ENCODE data around the gene ABO.

ABO gene

DNA sequence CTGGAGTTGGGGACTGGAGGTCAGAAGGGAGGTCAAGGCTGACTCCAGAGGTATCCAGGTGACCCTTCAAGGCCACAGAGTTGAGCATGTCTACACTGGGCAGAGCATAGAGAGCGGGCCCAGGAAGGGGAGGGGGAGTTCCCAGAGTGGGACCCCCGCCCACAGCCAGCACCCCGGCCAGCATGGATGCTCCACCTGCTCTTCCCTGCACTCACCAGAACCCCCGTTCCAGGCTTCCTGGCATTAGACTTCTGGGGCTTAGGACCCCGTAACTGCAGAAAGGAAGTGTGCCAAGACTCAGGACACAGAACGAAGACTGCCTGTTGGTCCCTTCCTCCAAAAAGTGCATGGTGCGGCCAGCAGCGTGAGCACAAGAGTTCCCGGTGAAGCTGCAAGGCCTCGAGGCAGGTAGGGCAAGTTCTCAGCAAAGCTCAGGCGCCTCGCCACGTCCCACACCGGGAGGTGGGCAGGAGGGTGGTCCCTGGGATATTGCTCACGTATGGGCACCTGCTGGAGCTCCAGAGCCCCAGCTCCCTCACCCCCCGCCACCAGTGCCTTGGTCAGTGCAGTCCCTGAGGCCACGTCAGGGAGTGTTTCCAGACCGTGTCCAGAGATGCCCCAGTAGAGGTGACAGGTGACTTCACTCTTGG lies 13.8 kb downstream of the ABO start:
- no peaks in the 10 kb centered on the region for H3K36me3 Mint-ChIP-seq (ENCODE audit: low read depth)
- no peak for DNase-seq
- peaks cover 8% of the 10 kb centered on the region for H3K27me3 Mint-ChIP-seq (ENCODE audit: low read depth, poor library complexity)
- peaks cover 12% of the 10 kb centered on the region for H3K9me3 Mint-ChIP-seq
- peaks cover 20% of the 10 kb centered on the region for H3K4me1 Mint-ChIP-seq
- no peak overlapping the region for H3K27ac Mint-ChIP-seq
- no peak overlapping the region for H3K4me3 Mint-ChIP-seq
- TF ChIP-seq, protein P1, sequence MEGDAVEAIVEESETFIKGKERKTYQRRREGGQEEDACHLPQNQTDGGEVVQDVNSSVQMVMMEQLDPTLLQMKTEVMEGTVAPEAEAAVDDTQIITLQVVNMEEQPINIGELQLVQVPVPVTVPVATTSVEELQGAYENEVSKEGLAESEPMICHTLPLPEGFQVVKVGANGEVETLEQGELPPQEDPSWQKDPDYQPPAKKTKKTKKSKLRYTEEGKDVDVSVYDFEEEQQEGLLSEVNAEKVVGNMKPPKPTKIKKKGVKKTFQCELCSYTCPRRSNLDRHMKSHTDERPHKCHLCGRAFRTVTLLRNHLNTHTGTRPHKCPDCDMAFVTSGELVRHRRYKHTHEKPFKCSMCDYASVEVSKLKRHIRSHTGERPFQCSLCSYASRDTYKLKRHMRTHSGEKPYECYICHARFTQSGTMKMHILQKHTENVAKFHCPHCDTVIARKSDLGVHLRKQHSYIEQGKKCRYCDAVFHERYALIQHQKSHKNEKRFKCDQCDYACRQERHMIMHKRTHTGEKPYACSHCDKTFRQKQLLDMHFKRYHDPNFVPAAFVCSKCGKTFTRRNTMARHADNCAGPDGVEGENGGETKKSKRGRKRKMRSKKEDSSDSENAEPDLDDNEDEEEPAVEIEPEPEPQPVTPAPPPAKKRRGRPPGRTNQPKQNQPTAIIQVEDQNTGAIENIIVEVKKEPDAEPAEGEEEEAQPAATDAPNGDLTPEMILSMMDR (IDR thresholded peaks at IDR 0.05), result no peak

- H3K4me1 Mint-ChIP-seq, result peaks cover 20% of the 10 kb centered on the region
- H3K27me3 Mint-ChIP-seq (ENCODE audit: low read depth, poor library complexity), result peaks cover 8% of the 10 kb centered on the region
- peaks cover 12% of the 10 kb centered on the region for H3K9me3 Mint-ChIP-seq
- DNase-seq, result no peak
- H3K27ac Mint-ChIP-seq, result no peak overlapping the region
- H3K36me3 Mint-ChIP-seq (ENCODE audit: low read depth), result no peaks in the 10 kb centered on the region
- TF ChIP-seq, protein P1 (IDR thresholded peaks at IDR 0.05), result no peak
- H3K4me3 Mint-ChIP-seq, result no peak overlapping the region
These were observed 14.5 kb downstream of the ABO start for GRCh38 chr9:133260334-133261102.

DNA sequence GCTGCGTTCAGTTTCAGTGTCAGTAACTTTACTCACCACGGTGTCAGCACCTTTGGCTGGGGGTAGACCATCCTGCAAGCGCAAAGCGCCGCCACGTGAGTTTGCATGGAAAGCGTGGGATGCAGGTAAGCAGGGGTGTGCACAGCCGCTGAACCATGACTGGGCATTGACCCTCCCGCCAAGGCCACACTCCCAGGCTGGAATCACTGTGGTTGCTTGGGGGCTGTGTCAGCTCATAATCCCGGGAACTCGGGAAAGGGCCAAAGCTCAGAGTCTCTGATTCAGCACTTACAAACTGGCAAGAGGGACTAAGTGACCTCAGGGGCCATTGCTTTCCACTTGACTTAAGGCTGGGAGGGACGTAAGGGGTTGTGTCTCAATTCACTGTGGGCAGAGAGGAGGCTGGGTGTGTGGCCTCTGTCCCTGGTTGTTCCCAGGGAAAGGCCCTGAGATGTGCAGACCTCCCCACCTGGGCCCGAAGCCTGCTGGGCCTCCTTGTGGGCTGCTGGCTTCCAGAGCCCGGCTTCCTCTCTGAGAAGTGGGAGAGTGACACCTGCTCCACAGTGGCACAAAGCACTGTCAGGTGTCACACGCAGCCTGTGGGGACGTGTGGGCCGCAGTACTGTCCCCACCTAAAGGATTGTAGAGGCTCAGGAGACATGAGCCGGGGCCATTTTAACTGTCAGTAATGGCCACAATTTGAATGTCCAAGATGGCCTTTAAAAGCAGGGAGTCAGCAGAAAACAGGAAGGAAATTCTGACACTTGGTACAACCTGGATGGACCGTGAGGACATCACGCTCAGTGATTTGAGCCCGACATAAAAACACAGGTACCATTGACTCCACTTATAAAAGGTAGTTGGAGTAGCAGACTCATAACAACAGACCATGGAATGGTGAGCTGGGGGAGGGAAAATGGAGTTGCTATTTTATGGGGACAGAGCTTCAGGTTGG lies 16.7 kb downstream of the ABO start:
- TF ChIP-seq, protein P1 (IDR thresholded peaks at IDR 0.05), result no peak
- Mint-ChIP-seq H3K36me3 (ENCODE audit: low read depth) (no peaks in the 10 kb centered on the region), H3K4me1 (peaks cover 20% of the 10 kb centered on the region), H3K9me3 (no peaks in the 10 kb centered on the region), H3K27me3 (ENCODE audit: low read depth, poor library complexity) (peaks cover 13% of the 10 kb centered on the region), H3K27ac (peak overlapping the region; percentile 77), H3K4me3 (no peak overlapping the region)
- DNase-seq, result peak; percentile 36

- Mint-ChIP-seq H3K27me3 (ENCODE audit: low read depth, poor library complexity) (peaks cover 21% of the 10 kb centered on the region), H3K27ac (peak overlapping the region; percentile 77), H3K4me3 (no peak overlapping the region), H3K9me3 (no peaks in the 10 kb centered on the region), H3K4me1 (peaks cover 20% of the 10 kb centered on the region), H3K36me3 (ENCODE audit: low read depth) (no peaks in the 10 kb centered on the region)
- TF ChIP-seq, protein P1 (IDR thresholded peaks at IDR 0.05), result no peak
- DNase-seq, result no peak
These were observed 17.5 kb downstream of the ABO start for GRCh38 chr9:133257465-133257956.

DNA sequence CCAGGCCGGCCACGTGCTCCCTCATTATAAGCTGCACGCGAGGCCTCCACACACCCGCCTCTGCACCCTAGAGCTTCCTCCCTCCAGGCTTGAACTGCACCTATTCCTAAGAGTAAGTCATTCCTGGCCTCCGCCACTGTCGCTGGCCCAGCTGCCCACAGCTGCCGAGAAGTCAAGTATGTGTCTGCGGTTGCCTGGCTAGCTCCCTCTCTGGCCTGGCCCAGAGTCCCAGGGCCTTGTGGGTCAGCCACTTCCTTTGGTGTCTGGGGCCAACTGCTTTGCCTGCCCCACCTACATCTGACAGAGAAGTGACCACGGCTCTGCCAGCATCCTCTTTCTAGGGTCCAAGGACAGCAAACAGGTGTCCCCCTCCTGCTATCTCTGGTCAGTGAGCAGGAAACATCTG lies 18.3 kb downstream of the ABO start:
- H3K36me3 Mint-ChIP-seq (ENCODE audit: low read depth), result no peaks in the 10 kb centered on the region
- no peaks in the 10 kb centered on the region for H3K9me3 Mint-ChIP-seq
- TF ChIP-seq, protein P1 (IDR thresholded peaks at IDR 0.05), result no peak
- H3K4me3 Mint-ChIP-seq, result no peak overlapping the region
- peaks cover 20% of the 10 kb centered on the region for H3K4me1 Mint-ChIP-seq
- peaks cover 21% of the 10 kb centered on the region for H3K27me3 Mint-ChIP-seq (ENCODE audit: low read depth, poor library complexity)
- no peak overlapping the region for H3K27ac Mint-ChIP-seq
- no peak for DNase-seq

Data from nephron progenitor cell (in vitro differentiated cells).